Endothelial cell of umbilical vein (primary cell): Measurements from ENCODE around the gene SLC8A1. TPM values are rescaled to one million over a fixed set of nuclear protein-coding genes. Genes with fewer than 3 reads are reported as not detected.

Experiments used
- BruUV-seq: library from RNA; stranded (reverse); fragments of 400-500 nt; replicated peaks from 2 replicates; lab custom pipeline; 2021; lab: Mats Ljungman, UMichigan
- CTCF ChIA-PET: fragments of 300-600, 350-600 bp; sonication (Branson Sonifier 250); formaldehyde crosslinking; loops from one replicate; lab custom pipeline; 2021; ENCODE audit warnings: antibody characterized with exemption, inconsistent platforms; lab: Charles Lee
- POLR2A ChIA-PET: fragments of 300-600, 350-600 bp; sonication (Branson Sonifier 250); formaldehyde crosslinking; loops from one replicate; lab custom pipeline; 2021; ENCODE audit warnings: antibody characterized with exemption, inconsistent platforms; lab: Charles Lee
- DNase-seq: peaks from one replicate; pipeline ENCODE4 v3.0.0-alpha.2; 2011; ENCODE audit warnings: low read depth, low spot score
- FAIRE-seq: peaks from 2 replicates; lab custom pipeline; 2011; peaks lifted over from hg19 to GRCh38; lab: Jason Lieb, UNC
- H2AFZ ChIP-seq: 2 replicates; pipeline ENCODE4 v1.6.0; 2012; ENCODE audit warnings: low read depth, low read length, control low read depth, inconsistent platforms
- H3K27ac ChIP-seq: 2 replicates; pipeline ENCODE4 v1.5.1; 2011; ENCODE audit warnings: low read depth, mild to moderate bottlenecking, control low read depth, low read length, moderate library complexity; ENCODE audit not compliant: insufficient read depth
- H3K27me3 ChIP-seq, 2 experiments: 2 replicates each; pipeline versions ENCODE4 v1.6.0 to v1.6.1; 2011; ENCODE audit warnings: low read length in 2 of 2, mixed read lengths in 1 of 2; ENCODE audit not compliant: control insufficient read depth in 2 of 2, insufficient read depth in 2 of 2
- H3K36me3 ChIP-seq, 2 experiments: 2 replicates in 1 of 2; 3 replicates in 1 of 2; pipeline ENCODE4 v1.5.1; 2011; ENCODE audit warnings: low read length in 2 of 2, mild to moderate bottlenecking in 1 of 2, moderate library complexity in 1 of 2; ENCODE audit not compliant: control insufficient read depth in 2 of 2, insufficient read depth in 2 of 2; ENCODE audit errors: extremely low read depth in 1 of 2
- H3K4me1 ChIP-seq: 3 replicates; pipeline ENCODE4 v1.5.1; 2011; ENCODE audit warnings: mild to moderate bottlenecking, low read length; ENCODE audit not compliant: control insufficient read depth, insufficient read depth; ENCODE audit errors: extremely low read depth
- H3K4me2 ChIP-seq: 2 replicates; pipeline ENCODE4 v1.6.1; 2011; ENCODE audit warnings: low read length, control low read depth, mixed read lengths; ENCODE audit not compliant: insufficient read depth
- H3K4me3 ChIP-seq, 3 experiments: fragments of 200-600 bp in 1 of 3; sonication (generic), shearing (Covaris generic) in 1 of 3; replicated peaks in 1 of 3; 2 replicates each; pipeline ENCODE4 v1.5.1; 2011 to 2016; ENCODE audit warnings: control low read depth in 3 of 3, low read length in 3 of 3, mild to moderate bottlenecking in 2 of 3, inconsistent platforms in 1 of 3, low read depth in 1 of 3, moderate library complexity in 1 of 3; ENCODE audit not compliant: insufficient read depth in 1 of 3
- H3K79me2 ChIP-seq: 2 replicates; pipeline ENCODE4 v1.6.0; 2012; ENCODE audit warnings: low read length, inconsistent platforms; ENCODE audit not compliant: control insufficient read depth, insufficient read depth
- H3K9ac ChIP-seq: replicated peaks from 2 replicates; pipeline ENCODE3; 2011; ENCODE audit warnings: low read length, control low read depth; ENCODE audit not compliant: insufficient read depth; ENCODE audit errors: extremely low read depth
- H3K9me1 ChIP-seq: replicated peaks from 3 replicates; pipeline ENCODE4 v1.6.0; 2011; ENCODE audit warnings: mild to moderate bottlenecking, low read length; ENCODE audit not compliant: control insufficient read depth, insufficient read depth; ENCODE audit errors: extremely low read depth
- H3K9me3 ChIP-seq: replicated peaks from 2 replicates; pipeline ENCODE4 v1.5.1; 2012; ENCODE audit warnings: low read length, inconsistent platforms; ENCODE audit not compliant: control insufficient read depth, insufficient read depth
- H4K20me1 ChIP-seq: replicated peaks from 2 replicates; pipeline ENCODE3; 2011; ENCODE audit warnings: mild to moderate bottlenecking, low read length; ENCODE audit not compliant: control insufficient read depth, insufficient read depth; ENCODE audit errors: extremely low read depth
- CTCF ChIP-seq, 2 donors: IDR thresholded peaks; 1 replicate in 1 of 2; 2 replicates in 1 of 2; pipeline ENCODE4 v1.5.1; 2011; ENCODE audit warnings: low read length in 2 of 2, mild to moderate bottlenecking in 2 of 2, moderate library complexity in 2 of 2, control low read depth in 1 of 2, inconsistent platforms in 1 of 2, low read depth in 1 of 2; ENCODE audit not compliant: insufficient read depth in 1 of 2; ENCODE audit errors: extremely low read depth in 1 of 2
- EZH2 ChIP-seq: IDR thresholded peaks from 2 replicates; pipeline ENCODE4 v1.6.1; 2012; ENCODE audit warnings: borderline replicate concordance, low read depth, mild to moderate bottlenecking, moderate library complexity, low read length, inconsistent platforms; ENCODE audit not compliant: severe bottlenecking
- FOS ChIP-seq: IDR thresholded peaks from 2 replicates; pipeline ENCODE4 v1.6.1; 2011; ENCODE audit warnings: mild to moderate bottlenecking, low read length, moderate library complexity, borderline replicate concordance; ENCODE audit not compliant: insufficient read depth
- GATA2 ChIP-seq: IDR thresholded peaks from 2 replicates; pipeline ENCODE4 v1.7.0; 2011; ENCODE audit warnings: low read depth, mild to moderate bottlenecking, moderate library complexity, mixed read lengths, low read length; ENCODE audit not compliant: insufficient read length, insufficient read depth
- JUN ChIP-seq: IDR thresholded peaks from 2 replicates; pipeline ENCODE4 v1.6.1; 2011; ENCODE audit warnings: borderline replicate concordance, low read depth; ENCODE audit not compliant: insufficient read length, insufficient read depth
- MAX ChIP-seq: IDR thresholded peaks from 2 replicates; pipeline ENCODE4 v1.6.1; 2011; ENCODE audit not compliant: insufficient read depth, insufficient read length
- MYC ChIP-seq: IDR thresholded peaks from one replicate; pipeline ENCODE4 v1.6.1; 2011; ENCODE audit warnings: mild to moderate bottlenecking, low read depth, low read length
- POLR2A ChIP-seq: IDR thresholded peaks from 2 replicates; pipeline ENCODE4 v1.6.1; 2012; ENCODE audit warnings: low read depth, mild to moderate bottlenecking, control low read depth, low read length
- POLR2AphosphoS5 ChIP-seq: IDR thresholded peaks from 2 replicates; pipeline ENCODE4 v1.6.1; 2012; ENCODE audit warnings: low read depth, mild to moderate bottlenecking, control low read depth, low read length, moderate library complexity; ENCODE audit not compliant: insufficient read depth
- dilution Hi-C: fragments of 300-500 bp; cut with MboI; formaldehyde crosslinking; loops from one replicate; pipeline ENCODE4 v1.15.0; 2019; ENCODE audit warnings: low sequenced_read_pairs; ENCODE audit not compliant: extremely low pct_ligation_motif_present
- intact Hi-C: fragments of 100-400 bp; cut with micrococcal nuclease; formaldehyde crosslinking; loops from one replicate; pipeline ENCODE4 v1.10.0; 2022
- polyA plus RNA-seq, 4 experiments: library from polyadenylated mRNA; depleted of rRNA in 3 of 4; stranded (reverse) in 3 of 4; unstranded in 1 of 4; fragments of >200 nt; gene quantifications; 2 replicates each; pipeline versions ENCODE4 v1.2.1 to v1.2.3, GENCODE V29; 2011 to 2012; ENCODE audit warnings: missing spikeins in 1 of 4
- total RNA-seq: library from RNA; stranded (reverse); gene quantifications from 2 replicates; pipeline ENCODE4 v1.2.3, GENCODE V29; 2021

Gene SLC8A1
- total and polyA plus RNA-seq, 2 donors (not counting 3 experiments of a cell fraction or from before 2014, with no cell fraction given): 0.19 to 1.8 TPM

DNA sequence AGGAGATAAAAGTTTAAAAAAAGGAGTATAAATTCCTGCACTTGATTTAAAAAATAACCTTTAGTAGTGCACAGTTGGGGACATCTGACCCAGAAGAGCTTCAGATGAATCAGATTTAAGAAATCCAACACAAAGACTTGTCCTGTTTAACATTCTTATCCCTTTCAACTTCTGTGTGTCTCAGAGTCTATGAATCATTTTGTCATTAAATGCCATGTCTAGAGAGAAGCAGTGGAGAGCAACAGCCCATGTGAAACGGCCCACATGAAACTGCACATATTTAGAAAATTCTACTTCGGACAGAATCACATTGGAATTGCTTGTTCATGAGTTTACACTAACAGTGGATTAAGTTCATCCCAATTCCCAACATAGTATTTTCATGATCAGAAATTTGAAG is 278.6 kb downstream of the SLC8A1 start:
- CTCF ChIA-PET: interaction anchor here (0.6 kb wide), 1 partner anchor 580 kb away, joined by 3 read pairs; no protein-coding TSS in a partner anchor
- Histone ChIP-seq H3K27me3 (no peaks in the 10 kb centered on the region), H3K4me2 (no peak overlapping the region), H4K20me1 (no peaks in the 10 kb centered on the region), H3K9ac (no peak overlapping the region), H3K4me3 (no peak overlapping the region), H3K9me3 (no peaks in the 10 kb centered on the region), H3K9me1 (no peaks in the 10 kb centered on the region), H3K4me1 (peaks cover 3% of the 10 kb centered on the region), H3K27ac (no peak overlapping the region), H3K36me3 (no peaks in the 10 kb centered on the region), H2AFZ (no peak overlapping the region), H3K79me2 (no peaks in the 10 kb centered on the region)
- POLR2A ChIA-PET: interaction anchor here (0.6 kb wide), 1 partner anchor 307 kb away, joined by 3 read pairs; no protein-coding TSS in a partner anchor
- no peak for TF ChIP-seq POLR2AphosphoS5
- no peak for TF ChIP-seq GATA2
- no peak for TF ChIP-seq MYC
- no peak for TF ChIP-seq POLR2A
- TF ChIP-seq EZH2: no peak
- TF ChIP-seq JUN: no peak
- no peak for TF ChIP-seq MAX
- TF ChIP-seq CTCF (IDR thresholded peaks at IDR 0.05; ENCODE audit: extremely low read depth in 1 of 2, insufficient read depth in 1 of 2, low read depth in 1 of 2, low read length in 2 of 2): no peak
- TF ChIP-seq FOS: no peak
- intact Hi-C loops: no loop called here
- FAIRE-seq: no peak
- DNase-seq: no peak
- BruUV-seq: no TSS peak
- dilution Hi-C loops: no loop called here
